Transverse colon (tissue), 4 donors: Measurements from ENCODE around the gene PDLIM7. TPM values are rescaled to one million over a fixed set of nuclear protein-coding genes. Genes with fewer than 3 reads are reported as not detected.

Experiments used
- DNase-seq: peaks from one replicate; pipeline ENCODE4 v3.0.0-alpha.2; 2019
- H3K27ac ChIP-seq, 4 donors: fragments of 200-600 bp; sonication (generic); 2 replicates each; pipeline ENCODE4 v1.5.1; 2016 to 2018; ENCODE audit warnings: inconsistent platforms in 4 of 4
- H3K27me3 ChIP-seq: fragments of 200-600 bp; sonication (generic); 2 replicates; pipeline ENCODE4 v1.5.1; 2017; ENCODE audit warnings: inconsistent platforms
- H3K36me3 ChIP-seq, 4 donors: fragments of 200-600 bp; sonication (generic); 2 replicates each; pipeline ENCODE4 v1.5.1; 2017 to 2019; ENCODE audit warnings: inconsistent platforms in 4 of 4
- H3K4me1 ChIP-seq, 4 donors: fragments of 200-600 bp; sonication (generic); 2 replicates each; pipeline ENCODE4 v1.5.1; 2017 to 2020; ENCODE audit warnings: inconsistent platforms in 4 of 4
- H3K4me3 ChIP-seq, 4 donors: fragments of 200-600 bp; sonication (generic); 1 replicate in 1 of 4; 2 replicates in 3 of 4; pipeline versions ENCODE4 v1.5.1 to v1.6.1; 2017 to 2019; ENCODE audit warnings: inconsistent platforms in 4 of 4
- H3K9me3 ChIP-seq, 2 donors: fragments of 200-600 bp; sonication (generic); 2 replicates each; pipeline ENCODE4 v1.5.1; 2017 to 2019; ENCODE audit warnings: inconsistent platforms in 2 of 2
- EP300 ChIP-seq: sonication (generic); formaldehyde crosslinking; IDR thresholded peaks from one replicate; pipeline ENCODE4 v1.6.1; 2017; ENCODE audit warnings: antibody characterized with exemption, low read depth
- POLR2A ChIP-seq: fragments of 450-650 bp; IDR thresholded peaks from one replicate; pipeline ENCODE4 v1.6.1; 2016; ENCODE audit warnings: antibody characterized with exemption, mild to moderate bottlenecking, moderate library complexity
- POLR2AphosphoS5 ChIP-seq, 3 donors: sonication (generic); formaldehyde crosslinking; IDR thresholded peaks; one replicate each; pipeline ENCODE4 v1.6.1; 2016; ENCODE audit warnings: antibody characterized with exemption in 3 of 3
- WGBS, 2 donors: methylation state at CpG; one replicate each; pipeline ENCODE4 v1.1.5; 2018; ENCODE audit warnings: low coverage in 1 of 2; 5-methylcytosine and 5-hydroxymethylcytosine counted together
- in situ Hi-C, 4 donors: fragments of 200-750 bp; cut with MboI; loops; one replicate each; pipeline versions ENCODE4 v1.15.0 to v1.15.1; 2017; ENCODE audit warnings: low sequenced_read_pairs in 3 of 4, low pct_ligation_motif_present in 1 of 4, low pct_unique_long_range_greater_than_20kb in 1 of 4
- intact Hi-C: fragments of 100-400 bp; cut with DNase I; formaldehyde crosslinking; loops from one replicate; pipeline ENCODE4 v1.15.1; 2023; ENCODE audit warnings: low total_unique reads
- total RNA-seq, 4 donors: library from RNA; depleted of rRNA; stranded (reverse); fragments of >200 nt; gene quantifications; one replicate each; pipeline ENCODE4 v1.1.0, GENCODE V29; 2016
- TF ChIP-seq, protein P1 (sequence below), 5 experiments: fragments of 200-600 bp in 3 of 5; fragments of 450-650 bp in 2 of 5; sonication (generic) in 3 of 5; IDR thresholded peaks; 1 replicate in 2 of 5; 2 replicates in 3 of 5; pipeline ENCODE4 v1.5.1; 2016 to 2017; ENCODE audit warnings: antibody characterized with exemption in 5 of 5, inconsistent platforms in 3 of 5, mild to moderate bottlenecking in 2 of 5, moderate library complexity in 1 of 5

PDLIM7 gene
- total RNA-seq, 4 donors from 2014 or later, result 52.6 to 256 (median 78.6) TPM

DNA sequence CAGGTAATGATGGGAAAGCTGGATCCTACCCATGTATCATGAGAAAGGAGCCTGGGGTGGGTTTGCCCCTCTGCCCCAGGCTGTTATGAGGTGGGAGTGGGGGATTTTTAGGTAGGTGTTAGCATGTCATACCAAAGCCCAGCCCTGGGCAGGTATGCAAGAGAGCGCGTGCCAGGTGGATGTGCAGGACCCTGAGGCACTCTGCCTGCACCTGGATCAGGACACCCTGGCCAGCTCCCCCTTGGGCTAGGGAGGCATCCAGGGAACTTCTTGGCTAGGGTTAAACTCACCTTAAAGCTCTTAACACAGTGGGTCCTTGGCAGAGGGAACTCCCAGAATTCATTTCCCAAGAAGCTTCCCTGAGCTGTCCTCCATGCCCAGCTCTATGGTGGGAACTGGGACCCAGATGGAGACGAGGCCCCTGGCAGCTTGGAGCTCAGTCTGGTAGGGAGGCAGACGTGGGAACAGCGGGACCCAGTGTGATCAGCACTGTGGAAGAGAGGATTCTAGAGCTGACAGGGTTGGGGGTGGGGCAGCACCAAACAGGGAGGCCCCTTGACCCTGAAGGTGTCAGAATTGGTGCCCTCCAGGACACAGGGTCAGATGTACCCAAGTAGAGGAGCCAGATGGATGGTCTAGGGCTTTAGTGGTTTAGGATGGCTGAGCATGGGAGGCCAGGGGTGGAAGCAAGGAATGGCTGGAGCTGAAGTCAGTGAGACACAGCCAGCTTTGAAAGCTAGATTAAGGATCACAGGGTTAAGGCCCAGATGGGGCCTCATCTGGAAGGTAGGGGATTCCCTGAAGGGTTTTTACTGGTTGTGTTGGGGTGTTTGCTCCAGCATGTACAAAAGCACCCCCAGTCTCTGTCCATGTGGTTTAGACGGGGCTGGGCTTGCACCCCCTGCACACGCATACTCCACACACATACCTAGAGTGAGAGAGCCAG is 53.0 kb downstream of the PDLIM7 start:
- H3K36me3 ChIP-seq, result peaks cover 0 to 10% (median 4%) of the 10 kb centered on the region in 4 donors
- H3K27ac ChIP-seq, result no peak overlapping the region
- DNase-seq, result no peak
- peaks cover 18 to 22% (median 20%) of the 10 kb centered on the region in 4 donors for H3K4me1 ChIP-seq
- intact Hi-C loops (no loop called here), in situ Hi-C loops (loop anchor here in 2 of 4 donors (5.0 to 10.0 kb wide), 2 partner anchors 50 to 52 kb away; no protein-coding TSS in a partner anchor)
- no peak overlapping the region for H3K4me3 ChIP-seq
- peaks cover 20% of the 10 kb centered on the region for H3K27me3 ChIP-seq
- no peaks in the 10 kb centered on the region for H3K9me3 ChIP-seq
- WGBS, 2 donors, result 54% methylated on average over 7 of the region's 7 CpGs; no CpG with 5 or more reads in 1 of the 2 donors
- TF ChIP-seq EP300 (no peak), POLR2AphosphoS5 (IDR thresholded peaks at IDR 0.05) (peak in 1 of 3 donors; percentile 6), POLR2A (no peak)
- TF ChIP-seq, protein P1, sequence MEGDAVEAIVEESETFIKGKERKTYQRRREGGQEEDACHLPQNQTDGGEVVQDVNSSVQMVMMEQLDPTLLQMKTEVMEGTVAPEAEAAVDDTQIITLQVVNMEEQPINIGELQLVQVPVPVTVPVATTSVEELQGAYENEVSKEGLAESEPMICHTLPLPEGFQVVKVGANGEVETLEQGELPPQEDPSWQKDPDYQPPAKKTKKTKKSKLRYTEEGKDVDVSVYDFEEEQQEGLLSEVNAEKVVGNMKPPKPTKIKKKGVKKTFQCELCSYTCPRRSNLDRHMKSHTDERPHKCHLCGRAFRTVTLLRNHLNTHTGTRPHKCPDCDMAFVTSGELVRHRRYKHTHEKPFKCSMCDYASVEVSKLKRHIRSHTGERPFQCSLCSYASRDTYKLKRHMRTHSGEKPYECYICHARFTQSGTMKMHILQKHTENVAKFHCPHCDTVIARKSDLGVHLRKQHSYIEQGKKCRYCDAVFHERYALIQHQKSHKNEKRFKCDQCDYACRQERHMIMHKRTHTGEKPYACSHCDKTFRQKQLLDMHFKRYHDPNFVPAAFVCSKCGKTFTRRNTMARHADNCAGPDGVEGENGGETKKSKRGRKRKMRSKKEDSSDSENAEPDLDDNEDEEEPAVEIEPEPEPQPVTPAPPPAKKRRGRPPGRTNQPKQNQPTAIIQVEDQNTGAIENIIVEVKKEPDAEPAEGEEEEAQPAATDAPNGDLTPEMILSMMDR (IDR thresholded peaks at IDR 0.05), result no peak

DNA sequence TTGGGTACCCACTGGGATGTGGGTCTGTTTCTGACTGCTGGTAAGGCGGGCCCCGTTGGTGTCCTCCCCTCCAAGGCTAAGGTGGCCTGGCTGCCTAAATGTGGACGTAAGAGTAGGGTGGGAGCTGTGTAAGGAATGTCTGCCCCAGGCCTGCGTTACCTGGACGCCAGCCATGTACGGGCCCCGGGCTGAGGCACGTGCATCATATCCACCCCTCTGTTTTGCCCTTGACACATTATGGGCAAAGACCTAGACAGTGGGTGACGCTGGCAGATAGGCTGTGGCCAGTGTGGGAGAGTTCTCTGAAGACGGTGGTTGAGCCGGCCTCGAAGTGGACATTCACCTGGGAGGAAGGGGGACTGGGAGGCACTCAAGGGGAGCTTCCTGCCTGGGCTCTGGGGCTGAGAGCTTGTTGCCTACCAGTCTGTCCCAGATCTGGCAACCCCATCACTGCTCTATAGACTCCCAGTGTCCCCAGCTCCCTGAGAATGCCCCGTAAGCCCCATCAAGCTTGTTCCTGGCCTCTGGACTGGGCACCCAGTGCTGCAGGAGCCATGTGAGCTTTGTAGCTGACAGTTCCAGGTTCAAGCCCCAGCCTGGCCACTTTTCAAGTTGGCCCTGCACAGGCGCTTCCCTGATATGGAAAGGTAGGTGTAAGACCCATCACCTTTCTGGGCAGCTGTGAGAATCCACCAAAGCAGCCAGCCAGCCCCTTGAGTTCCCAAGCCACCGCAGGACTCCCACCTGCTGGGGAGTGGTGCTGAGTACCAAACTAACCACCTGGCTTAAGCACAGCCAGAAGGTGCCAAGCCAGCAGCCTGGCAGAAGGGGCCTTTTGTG is 54.0 kb downstream of the PDLIM7 start:
- Histone ChIP-seq H3K27ac (no peak overlapping the region), H3K4me3 (no peak overlapping the region), H3K4me1 (peaks cover 18 to 22% (median 20%) of the 10 kb centered on the region in 4 donors), H3K27me3 (peaks cover 10% of the 10 kb centered on the region), H3K36me3 (peaks cover 0 to 10% (median 4%) of the 10 kb centered on the region in 4 donors), H3K9me3 (no peaks in the 10 kb centered on the region)
- 76 to 78% methylated on average over 8 to 15 of the region's 15 CpGs for WGBS, 2 donors
- intact Hi-C loops, result no loop called here
- no peak for DNase-seq
- in situ Hi-C loops, result loop anchor here in 1 of 4 donors (10.0 kb wide), 1 partner anchor 49 kb away; no protein-coding TSS in a partner anchor
- TF ChIP-seq, protein P1 (IDR thresholded peaks at IDR 0.05), result no peak
- TF ChIP-seq POLR2AphosphoS5 (IDR thresholded peaks at IDR 0.05), result no peak
- TF ChIP-seq POLR2A, result no peak
- TF ChIP-seq EP300, result no peak

DNA sequence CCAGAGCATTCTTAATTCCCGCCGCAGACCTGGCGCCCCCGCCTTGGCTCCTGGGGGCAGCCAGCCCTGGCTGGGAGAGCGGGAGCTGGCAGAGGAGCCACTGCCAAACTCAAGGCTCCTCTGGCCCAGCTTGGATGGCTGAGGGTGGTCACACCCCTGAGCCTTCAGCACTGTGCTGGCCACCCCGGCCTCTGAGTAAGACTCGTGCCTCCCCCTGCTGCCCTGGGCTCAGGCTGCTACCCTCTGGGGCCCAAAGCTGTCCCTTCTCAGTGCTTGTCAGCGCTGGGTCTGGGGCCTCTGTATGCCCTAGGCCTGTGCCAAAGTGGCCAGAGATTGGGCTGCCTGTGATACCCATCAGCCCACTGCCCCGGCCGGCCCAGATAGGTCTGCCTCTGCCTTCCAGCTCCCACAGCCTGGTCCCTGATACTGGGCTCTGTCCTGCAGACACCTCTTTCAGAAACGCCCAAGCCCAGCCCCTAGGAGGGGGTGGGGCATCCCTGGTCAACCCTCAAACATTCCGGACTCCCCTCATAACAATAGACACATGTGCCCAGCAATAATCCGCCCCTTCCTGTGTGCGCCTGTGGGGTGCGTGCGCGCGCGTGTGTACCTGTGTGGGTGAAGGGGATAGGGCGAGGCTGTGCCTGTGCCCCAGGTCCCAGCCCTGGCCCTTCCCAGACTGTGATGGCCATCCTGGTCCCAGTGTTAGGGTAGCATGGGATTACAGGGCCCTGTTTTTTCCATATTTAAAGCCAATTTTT is 55.2 kb downstream of the PDLIM7 start:
- Histone ChIP-seq H3K4me3 (no peak overlapping the region), H3K27ac (no peak overlapping the region), H3K9me3 (no peaks in the 10 kb centered on the region), H3K27me3 (peaks cover 3% of the 10 kb centered on the region), H3K36me3 (peaks cover 0 to 10% (median 5%) of the 10 kb centered on the region in 4 donors), H3K4me1 (peaks cover 9 to 12% (median 10%) of the 10 kb centered on the region in 4 donors)
- intact Hi-C loops, result no loop called here
- DNase-seq, result no peak
- 90% methylated on average over 20 of the region's 20 CpGs; no CpG with 5 or more reads in 1 of the 2 donors for WGBS, 2 donors
- TF ChIP-seq EP300, result no peak
- TF ChIP-seq, protein P1 (IDR thresholded peaks at IDR 0.05), result no peak
- no peak for TF ChIP-seq POLR2AphosphoS5 (IDR thresholded peaks at IDR 0.05)
- TF ChIP-seq POLR2A, result no peak
- in situ Hi-C loops, result loop anchor here in 1 of 4 donors (10.0 kb wide), 1 partner anchor 47 kb away; no protein-coding TSS in a partner anchor
